Activated naive CD4-positive, alpha-beta T cell treated with Interleukin-2 at 50 U/mL for 16 hours (primary cell): ENCODE data around the gene MED13.
"Not testable (repeated sequence)": the region's sequence is repeated elsewhere in the genome, so short reads cannot be mapped to it uniquely, and the experiment has no call there.

Source experiments
- DNase-seq: peaks from one replicate; pipeline ENCODE4 v3.0.0-alpha.2; 2020

MED13 gene

GRCh38 chr17:62090021-62090824 is 25.1 kb upstream of the MED13 start:
- no peak for DNase-seq

GRCh38 chr17:62089334-62089733 is 24.3 kb upstream of the MED13 start:
- DNase-seq: no peak

- DNase-seq: no peak
These were observed 21.7 kb upstream of the MED13 start for GRCh38 chr17:62086737-62087136.

GRCh38 chr17:62085511-62086408 is 20.7 kb upstream of the MED13 start:
- no peak for DNase-seq

- no peak for DNase-seq
These were observed 19.5 kb upstream of the MED13 start for GRCh38 chr17:62084585-62084984.

GRCh38 chr17:62083651-62084050 is 18.6 kb upstream of the MED13 start:
- DNase-seq: no peak

GRCh38 chr17:62080647-62081046 is 15.6 kb upstream of the MED13 start:
- DNase-seq: no peak

GRCh38 chr17:62078009-62078408 is 12.9 kb upstream of the MED13 start:
- no peak for DNase-seq

GRCh38 chr17:62076864-62077788 is 12.0 kb upstream of the MED13 start:
- no peak for DNase-seq

- DNase-seq: no peak
These were observed 10.3 kb upstream of the MED13 start for GRCh38 chr17:62075308-62075815.

GRCh38 chr17:62073993-62074392 is 8.9 kb upstream of the MED13 start:
- DNase-seq: no peak

GRCh38 chr17:62072855-62073254 is 7.8 kb upstream of the MED13 start:
- DNase-seq: not testable (repeated sequence)

GRCh38 chr17:62070900-62071299 is 5.8 kb upstream of the MED13 start:
- DNase-seq: no peak

GRCh38 chr17:62067165-62068145 is 2.4 kb upstream of the MED13 start:
- no peak for DNase-seq

GRCh38 chr17:62065611-62066468 is 762 bp upstream of the MED13 start:
- peak; percentile 99 for DNase-seq

GRCh38 chr17:62064029-62064790 is 868 bp downstream of the MED13 start:
- no peak for DNase-seq

GRCh38 chr17:62062944-62063343 is 2.1 kb downstream of the MED13 start:
- no peak for DNase-seq

- DNase-seq: no peak
These were observed 2.8 kb downstream of the MED13 start for GRCh38 chr17:62062302-62062701.

GRCh38 chr17:62059414-62059813 is 5.7 kb downstream of the MED13 start:
- DNase-seq: no peak

GRCh38 chr17:62058611-62059010 is 6.5 kb downstream of the MED13 start:
- no peak for DNase-seq
